K562 (cell line): ENCODE data around the gene DGCR8. TPM values are rescaled to one million over a fixed set of nuclear protein-coding genes. Genes with fewer than 3 reads are reported as not detected.

Source experiments
- BCLAF1 ChIP-seq, 2 experiments: fragments of 450-650 bp in 1 of 2; IDR thresholded peaks; 2 replicates each; pipeline ENCODE4 v1.6.1; 2011 to 2017; ENCODE audit warnings: low read depth in 2 of 2, antibody characterized with exemption in 1 of 2, borderline replicate concordance in 1 of 2, low read length in 1 of 2, mild to moderate bottlenecking in 1 of 2, mixed read lengths in 1 of 2; ENCODE audit not compliant: control insufficient read depth in 1 of 2
- CHD7 ChIP-seq: fragments of 200-600 bp; sonication (generic); IDR thresholded peaks from one replicate; pipeline ENCODE4 v1.6.1; 2012; ENCODE audit warnings: mild to moderate bottlenecking, low read depth, low read length, inconsistent platforms
- ELF2 ChIP-seq: fragments of 250-450 bp; sonication (Bioruptor Pico); IDR thresholded peaks from 2 replicates; pipeline ENCODE4 v1.5.0; 2021; ENCODE audit warnings: mild to moderate bottlenecking
- ELF4 ChIP-seq: fragments of 450-650 bp; formaldehyde crosslinking; IDR thresholded peaks from 2 replicates; pipeline ENCODE4 v1.4.0; 2022; ENCODE audit warnings: missing genetic modification characterization
- ETV5 ChIP-seq: sonication (generic); formaldehyde crosslinking; IDR thresholded peaks from 2 replicates; pipeline ENCODE4 v1.4.0; 2020; ENCODE audit warnings: low read depth, mild to moderate bottlenecking, missing genetic modification reagents
- EWSR1 ChIP-seq: fragments of 450-650 bp; IDR thresholded peaks from 2 replicates; pipeline ENCODE4 v1.6.1; 2018; ENCODE audit warnings: borderline replicate concordance, mild to moderate bottlenecking, low read depth, moderate library complexity; ENCODE audit not compliant: partially characterized antibody
- MCM3 ChIP-seq: fragments of 450-650 bp; IDR thresholded peaks from 2 replicates; pipeline ENCODE4 v1.6.1; 2016
- MXD1 ChIP-seq: fragments of 250-450 bp; sonication (Bioruptor Pico); IDR thresholded peaks from 2 replicates; pipeline ENCODE4 v1.8.0; 2021; ENCODE audit warnings: borderline replicate concordance, mild to moderate bottlenecking, moderate library complexity; ENCODE audit not compliant: poor library complexity, severe bottlenecking
- NR2C1 ChIP-seq, 2 experiments: fragments of 450-650 bp; IDR thresholded peaks; 2 replicates each; pipeline ENCODE4 v1.6.1; 2017; ENCODE audit warnings: mild to moderate bottlenecking in 2 of 2, antibody characterized with exemption in 1 of 2, inconsistent platforms in 1 of 2, missing compliant biosample characterization in 1 of 2, missing genetic modification characterization in 1 of 2
- TOE1 ChIP-seq, 2 experiments: fragments of 450-650 bp in 1 of 2; sonication (generic) in 1 of 2; formaldehyde crosslinking in 1 of 2; IDR thresholded peaks; 2 replicates each; pipeline versions ENCODE4 v1.7.1 to v1.8.0; 2016 to 2022; ENCODE audit warnings: borderline replicate concordance in 2 of 2, mild to moderate bottlenecking in 2 of 2, antibody characterized with exemption in 1 of 2, inconsistent platforms in 1 of 2, low read depth in 1 of 2, missing genetic modification reagents in 1 of 2, moderate library complexity in 1 of 2
- ZNF224 ChIP-seq: sonication (generic); formaldehyde crosslinking; IDR thresholded peaks from 2 replicates; pipeline ENCODE4 v1.8.0; 2022; ENCODE audit warnings: mild to moderate bottlenecking, missing genetic modification reagents
- polyA plus RNA-seq, 8 experiments: library from polyadenylated mRNA; depleted of rRNA in 4 of 8; stranded (reverse) in 5 of 8; unstranded in 3 of 8; fragments of >200 nt; fragmentation: Nextera tagmentation in 2 of 8; fragmentation: Illumina TruSeq in 1 of 8; extraction: Ambion mirVana in 2 of 8; extraction: Trizol in 1 of 8; gene quantifications; 2 replicates each; pipeline versions ENCODE4 v1.2.1 to v1.2.3, GENCODE V29; 2011 to 2014; ENCODE audit warnings: inconsistent platforms in 1 of 8, missing spikeins in 1 of 8
- total RNA-seq, 7 experiments: library from RNA; depleted of rRNA in 6 of 7; stranded (reverse); fragments of >200 nt in 6 of 7; fragmentation: Illumina TruSeq in 2 of 7; extraction: Trizol in 2 of 7; gene quantifications; 2 replicates each; pipeline versions ENCODE4 v1.2.1 to v1.2.3, GENCODE V29; 2011 to 2021; ENCODE audit warnings: low replicate concordance in 1 of 7

Gene DGCR8
- total and polyA plus RNA-seq, 9 of the 15 experiments (the other 6 are each of a cell fraction or from before 2014, with no cell fraction given): 5.9 to 144 (median 80.1) TPM

- TF ChIP-seq BCLAF1 (IDR thresholded peaks at IDR 0.05; ENCODE audit: borderline replicate concordance in 1 of 2, control insufficient read depth in 1 of 2, low read depth in 2 of 2, low read length in 1 of 2) (peak in 1 of 2 experiments; percentile 85; a peak in 1 of 4 replicates), CHD7 (peak; percentile 42), MCM3 (no peak), ZNF224 (CRISPR knock-in tag) (no peak), TOE1 (IDR thresholded peaks at IDR 0.05; ENCODE audit: borderline replicate concordance) (0 out of 2 replicates have a peak, but pooled peaks have one; percentile 13), TOE1 (CRISPR knock-in tag; IDR thresholded peaks at IDR 0.05; ENCODE audit: borderline replicate concordance, low read depth) (no peak), NR2C1 (IDR thresholded peaks at IDR 0.05) (no peak), NR2C1 (tag; IDR thresholded peaks at IDR 0.05) (no peak), MXD1 (CRISPR knock-in tag) (no peak), ETV5 (CRISPR knock-in tag) (no peak), ELF4 (CRISPR knock-in tag) (peak; percentile 83; the same call in 1 of the 2 replicates), EWSR1 (no peak), ELF2 (CRISPR knock-in tag) (0 out of 2 replicates have a peak, but pooled peaks have one; percentile 18)
Observed at GRCh38 chr22:20127318-20127868, 47.4 kb downstream of the DGCR8 start (continued).
